ENCODE data around the gene AHCY. TPM values are rescaled to one million over a fixed set of nuclear protein-coding genes. Genes with fewer than 3 reads are reported as not detected.
"Not testable (repeated sequence)": the region's sequence is repeated elsewhere in the genome, so short reads cannot be mapped to it uniquely, and the experiment has no call there.

The AHCY gene
- total RNA-seq, 1 donor from 2014 or later: 165 TPM

- Mint-ChIP-seq H3K4me3 (ENCODE audit: unreplicated experiment) (peak overlapping the region; percentile 29), H3K9me3 (ENCODE audit: unreplicated experiment) (no peaks in the 10 kb centered on the region), H3K4me1 (ENCODE audit: unreplicated experiment) (peaks cover 18% of the 10 kb centered on the region), H3K36me3 (ENCODE audit: low read depth, unreplicated experiment) (peaks cover 54% of the 10 kb centered on the region), H3K27me3 (ENCODE audit: unreplicated experiment) (peaks cover 13% of the 10 kb centered on the region), H3K27ac (ENCODE audit: unreplicated experiment) (no peak overlapping the region)
- DNase-seq (ENCODE audit: low spot score): no peak
- TF ChIP-seq CTCF (IDR thresholded peaks at IDR 0.05; ENCODE audit: unreplicated experiment): no peak
These were observed 8.6 kb downstream of the AHCY start for GRCh38 chr20:34294563-34294962.

- peak overlapping the region; percentile 43 for H3K4me3 Mint-ChIP-seq (ENCODE audit: unreplicated experiment)
- peak; percentile 14 for DNase-seq (ENCODE audit: low spot score)
- peaks cover 13% of the 10 kb centered on the region for H3K27me3 Mint-ChIP-seq (ENCODE audit: unreplicated experiment)
- TF ChIP-seq CTCF (IDR thresholded peaks at IDR 0.05; ENCODE audit: unreplicated experiment): no peak
- H3K4me1 Mint-ChIP-seq (ENCODE audit: unreplicated experiment): peaks cover 18% of the 10 kb centered on the region
- peak overlapping the region; percentile 78 for H3K27ac Mint-ChIP-seq (ENCODE audit: unreplicated experiment)
- H3K9me3 Mint-ChIP-seq (ENCODE audit: unreplicated experiment): no peaks in the 10 kb centered on the region
- H3K36me3 Mint-ChIP-seq (ENCODE audit: low read depth, unreplicated experiment): peaks cover 55% of the 10 kb centered on the region
These were observed 9.6 kb downstream of the AHCY start for GRCh38 chr20:34293589-34293988.

- Mint-ChIP-seq H3K27me3 (ENCODE audit: unreplicated experiment) (peaks cover 13% of the 10 kb centered on the region), H3K9me3 (ENCODE audit: unreplicated experiment) (no peaks in the 10 kb centered on the region), H3K27ac (ENCODE audit: unreplicated experiment) (peak overlapping the region; percentile 78), H3K36me3 (ENCODE audit: low read depth, unreplicated experiment) (peaks cover 55% of the 10 kb centered on the region), H3K4me3 (ENCODE audit: unreplicated experiment) (peak overlapping the region; percentile 73), H3K4me1 (ENCODE audit: unreplicated experiment) (peaks cover 18% of the 10 kb centered on the region)
- no peak for DNase-seq (ENCODE audit: low spot score)
- TF ChIP-seq CTCF (IDR thresholded peaks at IDR 0.05; ENCODE audit: unreplicated experiment): no peak
These were observed 10.0 kb downstream of the AHCY start for GRCh38 chr20:34293119-34293518.

GRCh38 chr20:34292496-34292895 is 10.7 kb downstream of the AHCY start:
- no peak overlapping the region for H3K27ac Mint-ChIP-seq (ENCODE audit: unreplicated experiment)
- no peak for TF ChIP-seq CTCF (IDR thresholded peaks at IDR 0.05; ENCODE audit: unreplicated experiment)
- H3K27me3 Mint-ChIP-seq (ENCODE audit: unreplicated experiment): peaks cover 11% of the 10 kb centered on the region
- H3K36me3 Mint-ChIP-seq (ENCODE audit: low read depth, unreplicated experiment): peaks cover 58% of the 10 kb centered on the region
- no peaks in the 10 kb centered on the region for H3K9me3 Mint-ChIP-seq (ENCODE audit: unreplicated experiment)
- DNase-seq (ENCODE audit: low spot score): no peak
- peak overlapping the region; percentile 73 for H3K4me3 Mint-ChIP-seq (ENCODE audit: unreplicated experiment)
- H3K4me1 Mint-ChIP-seq (ENCODE audit: unreplicated experiment): peaks cover 18% of the 10 kb centered on the region

- no peak overlapping the region for H3K27ac Mint-ChIP-seq (ENCODE audit: unreplicated experiment)
These were observed 12.7 kb downstream of the AHCY start for GRCh38 chr20:34290471-34290870.

GRCh38 chr20:34287500-34287899 is 15.7 kb downstream of the AHCY start:
- not testable (repeated sequence) for H3K4me1 Mint-ChIP-seq (ENCODE audit: unreplicated experiment); H3K4me3 Mint-ChIP-seq (ENCODE audit: unreplicated experiment); H3K27ac Mint-ChIP-seq (ENCODE audit: unreplicated experiment); H3K9me3 Mint-ChIP-seq (ENCODE audit: unreplicated experiment); DNase-seq (ENCODE audit: low spot score)
- Mint-ChIP-seq H3K36me3 (ENCODE audit: low read depth, unreplicated experiment) (peaks cover 40% of the 10 kb centered on the region), H3K27me3 (ENCODE audit: unreplicated experiment) (peaks cover 11% of the 10 kb centered on the region)

More at GRCh38 chr20:34290471-34290870, 12.7 kb downstream of the AHCY start:
- DNase-seq (ENCODE audit: low spot score): no peak
- TF ChIP-seq CTCF (IDR thresholded peaks at IDR 0.05; ENCODE audit: unreplicated experiment): no peak
- H3K27me3 Mint-ChIP-seq (ENCODE audit: unreplicated experiment): peaks cover 14% of the 10 kb centered on the region
- H3K36me3 Mint-ChIP-seq (ENCODE audit: low read depth, unreplicated experiment): peaks cover 57% of the 10 kb centered on the region
- H3K4me1 Mint-ChIP-seq (ENCODE audit: unreplicated experiment): peaks cover 12% of the 10 kb centered on the region
- H3K9me3 Mint-ChIP-seq (ENCODE audit: unreplicated experiment): no peaks in the 10 kb centered on the region
- H3K4me3 Mint-ChIP-seq (ENCODE audit: unreplicated experiment): peak overlapping the region; percentile 11

Measured in endothelial cell (in vitro differentiated cells).